Thyroid gland (tissue), 4 donors: ENCODE results near the gene MBTPS2. TPM values are rescaled to one million over a fixed set of nuclear protein-coding genes. Genes with fewer than 3 reads are reported as not detected.

Experiments used
- DNase-seq, 2 donors: peaks; one replicate each; pipeline ENCODE4 v3.0.0-alpha.2; 2019
- H3K27ac ChIP-seq, 3 donors: fragments of 200-600 bp; sonication (generic); 1 replicate in 2 of 3; 2 replicates in 1 of 3; pipeline ENCODE4 v1.5.1; 2016 to 2019; ENCODE audit warnings: mild to moderate bottlenecking in 1 of 3, moderate library complexity in 1 of 3
- H3K27me3 ChIP-seq: fragments of 200-600 bp; sonication (generic); one replicate; pipeline ENCODE4 v1.5.1; 2019
- H3K36me3 ChIP-seq, 2 donors: fragments of 200-600 bp; sonication (generic); one replicate each; pipeline ENCODE4 v1.5.1; 2016 to 2019
- H3K4me1 ChIP-seq, 2 donors: fragments of 200-600 bp; sonication (generic); one replicate each; pipeline ENCODE4 v1.5.1; 2017 to 2019
- H3K4me3 ChIP-seq, 3 donors: fragments of 200-600 bp; sonication (generic); replicated peaks in 1 of 3; 1 replicate in 2 of 3; 2 replicates in 1 of 3; pipeline ENCODE4 v1.5.1; 2016; ENCODE audit warnings: mild to moderate bottlenecking in 1 of 3
- H3K9me3 ChIP-seq: fragments of 200-600 bp; sonication (generic); one replicate; pipeline ENCODE4 v1.5.1; 2017
- POLR2A ChIP-seq, 2 donors: fragments of 450-650 bp; IDR thresholded peaks; one replicate each; pipeline ENCODE4 v1.6.1; 2017; ENCODE audit warnings: antibody characterized with exemption in 2 of 2, mild to moderate bottlenecking in 2 of 2, moderate library complexity in 1 of 2
- WGBS, 2 donors: methylation state at CpG; one replicate each; pipeline ENCODE4 v1.1.5; 2017; 5-methylcytosine and 5-hydroxymethylcytosine counted together
- intact Hi-C: fragments of 100-400 bp; cut with DNase I; formaldehyde crosslinking; loops from one replicate; pipeline ENCODE4 v1.15.1; 2023
- total RNA-seq, 4 donors: library from RNA; depleted of rRNA; stranded (reverse); fragments of >200 nt; gene quantifications; one replicate each; pipeline ENCODE4 v1.2.3, GENCODE V29; 2016
- TF ChIP-seq, protein P1 (sequence below), 6 experiments: fragments of 200-600 bp in 3 of 6; fragments of 450-650 bp in 3 of 6; sonication (generic) in 3 of 6; IDR thresholded peaks; one replicate each; pipeline ENCODE4 v1.5.1; 2016 to 2019; ENCODE audit warnings: antibody characterized with exemption in 6 of 6, mild to moderate bottlenecking in 2 of 6, inconsistent platforms in 1 of 6, moderate library complexity in 1 of 6

The MBTPS2 gene
- total RNA-seq, 4 donors from 2014 or later = 9.6 to 13.9 (median 12.2) TPM

DNA sequence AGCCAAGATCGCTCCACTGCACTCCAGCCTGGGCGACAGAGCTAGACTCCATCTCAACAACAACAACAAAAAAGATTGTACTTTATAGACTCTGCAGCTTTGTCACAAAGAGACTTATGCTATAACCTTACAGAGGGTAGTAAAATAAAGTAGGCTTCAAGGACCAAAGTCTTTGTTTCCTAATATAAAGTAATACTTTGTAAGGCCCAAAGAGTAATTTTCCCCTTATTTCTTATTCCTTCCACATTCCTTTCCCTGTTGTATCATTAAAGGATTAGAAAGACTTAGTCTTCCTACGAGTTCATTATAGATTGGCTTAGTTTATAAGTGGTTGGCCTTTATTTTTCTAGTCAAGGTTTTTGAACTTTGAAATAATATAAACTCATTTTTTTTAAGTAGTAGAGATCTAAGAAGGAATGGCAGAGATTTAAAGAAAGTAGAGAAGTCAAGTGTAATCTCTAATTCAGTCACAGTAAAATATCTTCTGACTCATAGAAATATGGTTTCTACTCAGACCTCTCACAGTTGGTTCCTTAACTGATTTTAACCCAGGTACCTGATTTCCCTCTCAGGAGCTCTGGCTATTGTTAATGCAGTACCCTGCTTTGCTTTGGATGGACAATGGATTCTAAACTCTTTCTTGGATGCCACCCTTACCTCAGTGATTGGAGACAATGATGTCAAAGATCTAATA, 42.6 kb downstream of the MBTPS2 start:
- Histone ChIP-seq H3K4me3 (no peak overlapping the region), H3K36me3 (no peaks in the 10 kb centered on the region), H3K9me3 (no peaks in the 10 kb centered on the region), H3K4me1 (no peaks in the 10 kb centered on the region), H3K27me3 (no peaks in the 10 kb centered on the region), H3K27ac (no peak overlapping the region)
- DNase-seq = no peak
- TF ChIP-seq, protein P1, sequence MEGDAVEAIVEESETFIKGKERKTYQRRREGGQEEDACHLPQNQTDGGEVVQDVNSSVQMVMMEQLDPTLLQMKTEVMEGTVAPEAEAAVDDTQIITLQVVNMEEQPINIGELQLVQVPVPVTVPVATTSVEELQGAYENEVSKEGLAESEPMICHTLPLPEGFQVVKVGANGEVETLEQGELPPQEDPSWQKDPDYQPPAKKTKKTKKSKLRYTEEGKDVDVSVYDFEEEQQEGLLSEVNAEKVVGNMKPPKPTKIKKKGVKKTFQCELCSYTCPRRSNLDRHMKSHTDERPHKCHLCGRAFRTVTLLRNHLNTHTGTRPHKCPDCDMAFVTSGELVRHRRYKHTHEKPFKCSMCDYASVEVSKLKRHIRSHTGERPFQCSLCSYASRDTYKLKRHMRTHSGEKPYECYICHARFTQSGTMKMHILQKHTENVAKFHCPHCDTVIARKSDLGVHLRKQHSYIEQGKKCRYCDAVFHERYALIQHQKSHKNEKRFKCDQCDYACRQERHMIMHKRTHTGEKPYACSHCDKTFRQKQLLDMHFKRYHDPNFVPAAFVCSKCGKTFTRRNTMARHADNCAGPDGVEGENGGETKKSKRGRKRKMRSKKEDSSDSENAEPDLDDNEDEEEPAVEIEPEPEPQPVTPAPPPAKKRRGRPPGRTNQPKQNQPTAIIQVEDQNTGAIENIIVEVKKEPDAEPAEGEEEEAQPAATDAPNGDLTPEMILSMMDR (IDR thresholded peaks at IDR 0.05) = no peak
- TF ChIP-seq POLR2A (IDR thresholded peaks at IDR 0.05) = no peak
- 97 to 99% methylated on average over 3 of the region's 3 CpGs for WGBS, 2 donors
- intact Hi-C loops = no loop called here

DNA sequence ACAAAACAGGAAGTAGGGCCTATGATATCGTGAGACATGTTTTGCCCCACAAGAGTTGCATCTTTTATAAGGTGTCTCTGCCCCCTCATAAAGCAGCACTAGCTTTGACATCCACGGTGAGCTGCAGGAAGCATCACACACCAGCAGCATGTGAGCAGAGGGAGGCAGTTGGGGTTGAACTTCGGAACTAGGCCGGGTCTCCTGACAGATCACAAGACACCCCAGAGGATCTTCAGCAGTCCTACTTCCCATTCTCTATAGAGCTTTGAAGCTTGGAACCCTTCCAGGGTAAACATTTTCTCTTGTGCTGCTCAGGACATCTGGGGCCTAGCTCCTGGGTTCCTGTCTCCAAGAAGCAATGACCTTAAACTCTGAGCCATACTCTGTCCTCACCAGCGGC, 43.8 kb downstream of the MBTPS2 start:
- TF ChIP-seq, protein P1 (IDR thresholded peaks at IDR 0.05) = no peak
- no peak for TF ChIP-seq POLR2A (IDR thresholded peaks at IDR 0.05)
- Histone ChIP-seq H3K9me3 (no peaks in the 10 kb centered on the region), H3K27ac (no peak overlapping the region), H3K36me3 (no peaks in the 10 kb centered on the region), H3K4me3 (no peak overlapping the region), H3K4me1 (no peaks in the 10 kb centered on the region), H3K27me3 (no peaks in the 10 kb centered on the region)
- peak in 1 of 2 donors; percentile 3 for DNase-seq
- 79 to 97% methylated on average over 3 of the region's 5 CpGs for WGBS, 2 donors
- intact Hi-C loops = no loop called here

DNA sequence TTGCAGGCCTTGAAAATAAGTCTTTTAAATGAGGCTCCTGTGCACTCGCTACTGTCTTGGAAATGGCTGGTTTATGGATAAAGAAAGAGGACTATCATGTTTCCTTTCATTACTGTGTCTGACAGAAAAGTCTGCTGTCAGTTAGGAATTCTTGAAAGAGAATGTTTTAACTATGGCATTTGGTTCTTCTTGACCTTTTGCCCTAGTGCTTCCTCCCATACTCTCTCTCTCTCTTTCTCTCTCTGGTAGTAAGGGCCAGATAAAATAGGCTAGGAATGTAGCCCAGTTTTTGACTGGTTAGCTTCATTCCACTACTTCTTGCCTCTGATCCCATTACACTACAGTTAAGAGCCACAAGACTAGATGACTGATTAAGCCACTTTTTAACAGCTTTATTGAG, 46.2 kb downstream of the MBTPS2 start:
- intact Hi-C loops = no loop called here
- Histone ChIP-seq H3K4me3 (no peak overlapping the region), H3K4me1 (no peaks in the 10 kb centered on the region)

DNA sequence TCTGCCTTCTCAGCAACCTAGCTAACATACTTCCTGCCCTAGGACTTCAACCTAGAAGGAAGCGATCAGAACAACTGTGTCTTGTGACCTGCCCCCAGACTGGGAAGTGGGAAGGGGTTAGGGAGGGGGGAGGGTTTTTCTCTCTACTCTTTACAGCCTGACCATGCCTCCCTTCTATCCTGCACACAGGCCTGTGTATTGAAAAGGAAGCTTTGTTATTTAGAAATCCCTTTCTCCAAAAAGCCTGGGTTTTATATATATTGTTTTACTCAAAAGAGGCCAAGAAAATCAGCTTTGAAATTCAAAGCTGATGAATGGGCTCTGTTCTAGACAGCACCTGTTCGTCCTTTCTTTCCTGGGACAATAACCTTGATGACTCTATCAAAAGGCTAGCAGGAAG, 65.9 kb downstream of the MBTPS2 start:
- no peak overlapping the region for H3K4me3 ChIP-seq
- no peaks in the 10 kb centered on the region for H3K4me1 ChIP-seq
- H3K27ac ChIP-seq = no peak overlapping the region
- no peaks in the 10 kb centered on the region for H3K9me3 ChIP-seq
- WGBS, 2 donors = 88 to 93% methylated on average over 2 of the region's 2 CpGs
- DNase-seq = no peak
- no peaks in the 10 kb centered on the region for H3K36me3 ChIP-seq
- TF ChIP-seq, protein P1 (IDR thresholded peaks at IDR 0.05) = no peak
- TF ChIP-seq POLR2A (IDR thresholded peaks at IDR 0.05) = no peak
- intact Hi-C loops = no loop called here
- no peaks in the 10 kb centered on the region for H3K27me3 ChIP-seq

More for the DNA sequence above, 46.2 kb downstream of the MBTPS2 start:
- 90 to 100% methylated on average over 1 of the region's 1 CpG for WGBS, 2 donors
- TF ChIP-seq, protein P1 (IDR thresholded peaks at IDR 0.05) = no peak
- no peak for TF ChIP-seq POLR2A (IDR thresholded peaks at IDR 0.05)
- Histone ChIP-seq H3K36me3 (no peaks in the 10 kb centered on the region), H3K27ac (no peak overlapping the region), H3K27me3 (no peaks in the 10 kb centered on the region), H3K9me3 (no peaks in the 10 kb centered on the region)
- no peak for DNase-seq

DNA sequence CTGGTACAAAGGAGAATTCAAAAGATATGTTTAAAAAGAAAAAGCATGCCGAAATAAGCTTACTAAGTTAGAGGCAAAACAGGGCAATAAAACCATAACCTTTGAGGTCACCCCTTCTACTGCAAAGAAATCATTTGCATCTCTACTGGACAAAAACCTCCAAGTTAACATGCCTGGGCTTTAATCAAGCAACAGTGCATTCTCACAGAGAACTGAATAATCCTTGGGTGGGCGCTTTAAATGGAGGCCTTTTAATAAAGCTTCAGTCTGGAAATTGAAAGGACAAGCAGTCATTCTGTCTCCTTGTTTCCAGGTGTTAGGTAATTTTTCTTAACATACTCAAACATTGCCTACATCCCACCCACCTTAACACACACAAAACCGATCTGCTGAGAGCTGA, 66.5 kb downstream of the MBTPS2 start:
- intact Hi-C loops = no loop called here
- Histone ChIP-seq H3K27me3 (no peaks in the 10 kb centered on the region), H3K36me3 (no peaks in the 10 kb centered on the region), H3K27ac (no peak overlapping the region), H3K9me3 (no peaks in the 10 kb centered on the region), H3K4me1 (no peaks in the 10 kb centered on the region), H3K4me3 (no peak overlapping the region)
- TF ChIP-seq, protein P1 (IDR thresholded peaks at IDR 0.05) = no peak
- no peak for TF ChIP-seq POLR2A (IDR thresholded peaks at IDR 0.05)
- WGBS, 2 donors = 91 to 92% methylated on average over 3 of the region's 3 CpGs
- DNase-seq = no peak
